Dedifferentiated amniotic fluid mesenchymal stem cell (primary cell): ENCODE measurements around the gene MIS12.

Experiments
- DNase-seq: peaks from one replicate; pipeline ENCODE4 v3.0.0-alpha.2; 2016; ENCODE audit errors: extremely low spot score

Gene MIS12

DNA sequence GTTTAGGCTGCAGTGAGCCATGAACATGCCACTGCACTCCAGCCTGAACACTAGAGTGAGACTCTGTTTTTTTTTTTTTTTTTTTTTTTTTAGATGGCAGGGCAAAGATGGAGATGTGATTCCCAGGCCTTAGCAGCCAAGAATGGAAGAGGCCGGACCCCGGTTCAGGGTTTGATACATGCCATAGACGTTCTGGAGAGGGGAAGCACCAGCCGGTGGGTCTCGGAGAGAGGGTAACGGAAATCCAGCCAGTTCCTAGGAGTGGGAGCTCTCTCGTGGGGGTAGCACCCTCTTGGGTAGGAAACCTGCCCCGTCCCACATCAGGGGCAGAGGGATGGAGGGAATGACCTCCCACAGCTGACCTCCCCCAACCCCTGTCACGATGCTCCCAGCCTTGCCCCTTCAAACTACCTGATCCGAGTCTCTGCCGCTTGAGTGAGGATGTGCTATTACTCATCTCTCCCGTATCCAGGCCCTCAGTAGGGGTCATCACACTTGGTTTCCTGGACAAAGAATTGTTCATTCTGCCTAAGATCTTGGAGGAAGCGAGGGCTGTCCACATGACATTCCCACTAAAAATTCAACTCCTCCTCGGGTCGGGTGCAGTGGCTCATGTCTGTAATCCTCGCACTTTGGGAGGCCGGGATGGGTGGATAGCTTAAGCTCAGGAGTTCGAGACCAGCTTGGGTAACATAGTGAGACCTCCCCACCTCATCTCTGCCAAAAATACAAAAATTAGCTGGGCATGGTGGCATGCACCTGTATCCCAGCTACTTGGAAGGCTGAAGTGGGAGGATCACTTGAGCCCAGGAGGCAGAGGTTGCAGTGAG, 47.3 kb downstream of the MIS12 start:
- no peak for DNase-seq

- no peak for DNase-seq
Measured at GRCh38 chr17:5535436-5535835, 49.1 kb downstream of the MIS12 start.

DNA sequence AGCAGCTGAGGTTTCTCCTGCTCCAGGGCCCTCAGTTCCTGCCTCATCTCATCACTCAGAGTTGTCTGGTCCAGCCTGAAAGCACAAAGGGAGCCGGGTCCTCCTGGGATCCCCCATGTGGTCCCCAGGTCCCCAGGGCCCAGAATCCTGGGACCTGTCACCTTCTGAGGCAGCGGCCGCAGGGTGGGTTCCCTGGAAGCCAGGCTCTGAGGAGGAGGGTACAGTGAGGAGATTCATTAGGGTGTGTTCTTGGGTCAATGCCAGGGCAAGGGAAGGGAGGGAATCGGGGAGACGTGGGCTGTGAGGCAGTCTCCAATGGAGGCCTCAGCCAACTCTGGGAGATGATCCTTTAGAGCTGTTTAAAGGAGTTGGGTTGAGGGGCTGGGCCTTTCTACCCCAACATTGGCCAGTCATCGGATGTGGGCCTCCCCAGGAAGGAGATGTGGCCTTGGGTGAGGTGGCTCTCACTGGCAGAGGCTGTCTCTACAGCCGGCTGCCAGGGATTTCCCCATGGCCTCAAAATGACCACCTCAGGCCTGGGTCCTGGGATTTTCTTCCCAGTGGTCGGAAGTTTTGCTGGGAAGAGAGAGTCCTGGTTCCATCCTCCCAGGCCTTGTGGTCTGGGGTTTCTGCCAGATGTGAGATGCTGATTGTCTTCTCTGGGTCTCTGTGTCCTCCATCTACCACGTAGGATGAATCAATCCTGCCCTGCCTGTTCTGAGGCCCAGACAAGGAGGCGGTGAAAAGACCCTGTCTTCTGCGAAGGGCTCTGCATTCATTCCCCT, 50.7 kb downstream of the MIS12 start:
- DNase-seq, result no peak

- DNase-seq, result no peak
Measured at GRCh38 chr17:5539286-5539685, 52.9 kb downstream of the MIS12 start.

- DNase-seq, result no peak
Measured at GRCh38 chr17:5540321-5540720, 54.0 kb downstream of the MIS12 start.
